Natural killer cell treated with Interleukin-12 subunit alpha and Interleukin-12 subunit beta and Interleukin-15 and Interleukin-18, amount 100 ng/mL, for 72 hours (primary cell): ENCODE measurements around the gene KRTAP8-1. TPM values are rescaled to one million over a fixed set of nuclear protein-coding genes. Genes with fewer than 3 reads are reported as not detected.

Experiments used
- ATAC-seq, 2 donors: fragments of 150-1000 bp; cut with Tn5 transposase in 1 of 2; sonication (Bioruptor Pico), chemical (Tn5 transposase) in 1 of 2; 2 replicates each; pipeline ENCODE4 v1.10.0; 2021
- DNase-seq: peaks from one replicate; pipeline ENCODE4 v3.0.0; 2022; ENCODE audit warnings: low spot score
- H3K27ac Mint-ChIP-seq, 2 donors: 1 replicate in 1 of 2; 2 replicates in 1 of 2; pipeline ENCODE4 v1.8.0; 2022; ENCODE audit warnings: mixed read lengths in 2 of 2, mild to moderate bottlenecking in 1 of 2, moderate library complexity in 1 of 2
- H3K27me3 Mint-ChIP-seq, 2 donors: 1 replicate in 1 of 2; 2 replicates in 1 of 2; pipeline ENCODE4 v1.8.0; 2022; ENCODE audit warnings: mixed read lengths in 2 of 2
- H3K36me3 Mint-ChIP-seq: one replicate; pipeline ENCODE4 v1.8.0; 2022; ENCODE audit warnings: mixed read lengths
- H3K4me1 Mint-ChIP-seq, 2 donors: 1 replicate in 1 of 2; 2 replicates in 1 of 2; pipeline ENCODE4 v1.8.0; 2022; ENCODE audit warnings: low read depth in 2 of 2, mixed read lengths in 2 of 2, mild to moderate bottlenecking in 1 of 2
- H3K4me3 Mint-ChIP-seq: one replicate; pipeline ENCODE4 v1.8.0; 2022; ENCODE audit warnings: mixed read lengths
- H3K9me3 Mint-ChIP-seq: 2 replicates; pipeline ENCODE4 v1.8.0; 2022; ENCODE audit warnings: mixed read lengths
- total RNA-seq, 2 donors: library from RNA; stranded (reverse); gene quantifications; one replicate each; pipeline ENCODE4 v1.2.3, GENCODE V29; 2022

Gene KRTAP8-1, protein sequence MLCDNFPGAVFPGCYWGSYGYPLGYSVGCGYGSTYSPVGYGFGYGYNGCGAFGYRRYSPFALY
- not detected for total RNA-seq

DNA sequence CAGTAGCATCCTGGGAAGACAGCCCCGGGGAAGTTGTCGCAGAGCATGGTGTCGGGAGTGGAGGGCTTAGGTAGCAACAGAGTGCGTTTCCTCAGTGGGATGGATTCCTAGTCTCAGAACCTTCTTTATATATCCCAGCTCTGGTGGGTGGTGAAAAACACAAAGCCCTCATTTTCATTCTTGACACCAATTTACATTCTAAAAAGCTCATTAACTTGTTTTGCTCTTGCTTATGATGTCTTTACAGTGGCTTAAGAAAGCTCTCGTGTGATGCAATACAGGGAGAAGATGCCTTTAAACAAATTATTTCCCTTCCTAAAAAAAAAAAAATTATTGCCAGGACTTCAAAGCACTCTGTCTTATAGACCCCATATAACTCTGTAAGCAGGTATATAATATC lies at the start of gene KRTAP8-1:
TSS of gene KRTAP8-1 (minus strand) at position 101 of the 400 bp plus-strand sequence. CDS start at position 47, 54 bp downstream.
- Mint-ChIP-seq H3K4me3 (no peak within 1 kb of the TSS), H3K36me3 (no peaks in the 10 kb centered on the region), H3K9me3 (peaks cover 4% of the 10 kb centered on the region), H3K27ac (no peak within 1 kb of the TSS), H3K4me1 (no peaks in the 10 kb centered on the region), H3K27me3 (peaks cover 0 to 9% of the 10 kb centered on the region in 2 donors)
- no peak for ATAC-seq
- DNase-seq: no peak

- no peak overlapping the region for H3K4me3 Mint-ChIP-seq
- peaks cover 0 to 13% of the 10 kb centered on the region in 2 donors for H3K27me3 Mint-ChIP-seq
- H3K36me3 Mint-ChIP-seq: no peaks in the 10 kb centered on the region
- ATAC-seq (no peak), DNase-seq (no peak)
- no peaks in the 10 kb centered on the region for H3K4me1 Mint-ChIP-seq
- no peaks in the 10 kb centered on the region for H3K9me3 Mint-ChIP-seq
- no peak overlapping the region for H3K27ac Mint-ChIP-seq
Measured at GRCh38 chr21:30847627-30848500, 34.8 kb upstream of the KRTAP8-1 start.

- ATAC-seq (no peak), DNase-seq (no peak)
- Mint-ChIP-seq H3K4me3 (no peak overlapping the region), H3K9me3 (peaks cover 3% of the 10 kb centered on the region), H3K27me3 (peaks cover 0 to 15% of the 10 kb centered on the region in 2 donors), H3K4me1 (no peaks in the 10 kb centered on the region), H3K36me3 (no peaks in the 10 kb centered on the region), H3K27ac (no peak overlapping the region)
Measured at GRCh38 chr21:30842990-30843389, 29.9 kb upstream of the KRTAP8-1 start.

DNA sequence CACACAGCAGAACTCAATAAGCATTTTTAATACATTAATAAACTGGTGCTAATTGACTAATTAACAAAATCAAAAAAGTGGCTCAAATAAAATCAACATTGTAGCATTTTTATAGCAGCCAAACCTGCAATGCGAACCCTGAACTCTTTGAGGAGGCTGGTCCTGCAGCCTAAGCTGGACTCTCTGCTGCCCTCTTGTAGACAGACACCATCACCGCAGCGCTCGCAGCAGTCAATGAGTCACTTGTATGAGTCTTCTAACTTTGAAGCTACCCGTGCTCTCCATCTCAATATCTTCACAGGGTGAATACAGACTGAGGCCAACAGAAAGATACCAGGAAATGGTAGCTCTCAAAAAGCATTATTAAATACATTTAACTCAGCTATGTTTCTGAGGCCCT lies 26.2 kb upstream of the KRTAP8-1 start:
- DNase-seq: no peak
- peaks cover 3% of the 10 kb centered on the region for H3K9me3 Mint-ChIP-seq
- no peak for ATAC-seq
- H3K4me3 Mint-ChIP-seq: no peak overlapping the region
- no peak overlapping the region for H3K27ac Mint-ChIP-seq
- H3K4me1 Mint-ChIP-seq: no peaks in the 10 kb centered on the region
- peaks cover 0 to 7% of the 10 kb centered on the region in 2 donors for H3K27me3 Mint-ChIP-seq
- no peaks in the 10 kb centered on the region for H3K36me3 Mint-ChIP-seq

- peaks cover 3% of the 10 kb centered on the region for H3K9me3 Mint-ChIP-seq
- no peak overlapping the region for H3K27ac Mint-ChIP-seq
- H3K4me3 Mint-ChIP-seq: no peak overlapping the region
- peaks cover 0 to 7% of the 10 kb centered on the region in 2 donors for H3K27me3 Mint-ChIP-seq
- ATAC-seq (no peak), DNase-seq (no peak)
- no peaks in the 10 kb centered on the region for H3K4me1 Mint-ChIP-seq
- H3K36me3 Mint-ChIP-seq: no peaks in the 10 kb centered on the region
Measured at GRCh38 chr21:30838536-30838935, 25.5 kb upstream of the KRTAP8-1 start.

- Mint-ChIP-seq H3K27me3 (no peaks in the 10 kb centered on the region), H3K4me1 (no peaks in the 10 kb centered on the region), H3K4me3 (no peak overlapping the region), H3K27ac (no peak overlapping the region), H3K9me3 (no peaks in the 10 kb centered on the region), H3K36me3 (no peaks in the 10 kb centered on the region)
- no peak for DNase-seq
- ATAC-seq: no peak
Measured at GRCh38 chr21:30831194-30831765, 18.2 kb upstream of the KRTAP8-1 start.

DNA sequence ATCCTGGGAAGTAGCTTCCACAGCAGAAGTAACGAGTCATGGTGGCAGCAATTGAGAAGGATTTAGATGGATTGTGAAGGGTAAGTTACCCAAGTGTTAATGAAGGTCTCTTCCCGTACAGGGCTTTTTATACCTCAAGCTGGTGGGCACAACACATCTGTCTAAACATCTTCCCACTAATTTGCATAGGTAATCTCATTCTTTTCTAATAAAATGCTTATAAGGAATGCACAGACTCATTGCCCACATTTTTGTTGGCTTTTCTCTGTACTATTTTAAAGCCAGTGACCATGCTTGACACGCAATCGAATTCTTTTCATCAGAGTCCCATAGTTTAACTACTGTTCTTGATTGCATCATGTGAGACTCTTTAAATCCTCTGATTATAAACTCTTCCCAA lies 16.6 kb upstream of the KRTAP8-1 start, which contains the start of gene KRTAP7-1:
TSS of gene KRTAP7-1 (minus strand) at position 101 of the 400 bp plus-strand sequence. CDS start at position 40, 61 bp downstream.
- Mint-ChIP-seq H3K9me3 (no peaks in the 10 kb centered on the region), H3K4me3 (no peak within 1 kb of the TSS), H3K27ac (no peak within 1 kb of the TSS), H3K27me3 (no peaks in the 10 kb centered on the region), H3K36me3 (no peaks in the 10 kb centered on the region), H3K4me1 (no peaks in the 10 kb centered on the region)
- no peak for ATAC-seq
- no peak for DNase-seq

- H3K9me3 Mint-ChIP-seq: peaks cover 4% of the 10 kb centered on the region
- DNase-seq (no peak), ATAC-seq (no peak)
- H3K4me3 Mint-ChIP-seq: no peak overlapping the region
- H3K27ac Mint-ChIP-seq: no peak overlapping the region
- H3K36me3 Mint-ChIP-seq: no peaks in the 10 kb centered on the region
- H3K4me1 Mint-ChIP-seq: no peaks in the 10 kb centered on the region
- H3K27me3 Mint-ChIP-seq: peaks cover 0 to 9% of the 10 kb centered on the region in 2 donors
Measured at GRCh38 chr21:30818837-30819610, 6.0 kb upstream of the KRTAP8-1 start.

DNA sequence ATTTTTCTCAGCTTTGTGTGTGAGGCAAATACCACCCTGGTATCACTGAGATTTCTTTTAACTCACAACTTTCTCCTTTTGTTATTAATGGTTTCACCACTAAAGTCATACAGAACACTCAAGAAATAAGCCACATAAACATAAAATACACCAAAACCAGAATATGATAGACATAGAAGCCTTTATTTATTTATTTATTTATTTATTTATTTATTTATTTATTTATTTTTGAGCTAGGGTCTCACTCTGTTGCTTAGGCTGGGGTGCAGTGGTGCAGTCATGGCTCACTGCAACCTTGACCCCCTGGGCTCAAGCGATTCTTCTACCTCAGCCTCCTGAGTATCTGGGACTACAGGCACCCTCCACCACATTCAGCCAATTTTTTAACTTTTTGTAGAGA lies 12.5 kb downstream of the KRTAP8-1 start:
- no peak for ATAC-seq
- Mint-ChIP-seq H3K4me1 (no peaks in the 10 kb centered on the region), H3K9me3 (peaks cover 3% of the 10 kb centered on the region)

DNA sequence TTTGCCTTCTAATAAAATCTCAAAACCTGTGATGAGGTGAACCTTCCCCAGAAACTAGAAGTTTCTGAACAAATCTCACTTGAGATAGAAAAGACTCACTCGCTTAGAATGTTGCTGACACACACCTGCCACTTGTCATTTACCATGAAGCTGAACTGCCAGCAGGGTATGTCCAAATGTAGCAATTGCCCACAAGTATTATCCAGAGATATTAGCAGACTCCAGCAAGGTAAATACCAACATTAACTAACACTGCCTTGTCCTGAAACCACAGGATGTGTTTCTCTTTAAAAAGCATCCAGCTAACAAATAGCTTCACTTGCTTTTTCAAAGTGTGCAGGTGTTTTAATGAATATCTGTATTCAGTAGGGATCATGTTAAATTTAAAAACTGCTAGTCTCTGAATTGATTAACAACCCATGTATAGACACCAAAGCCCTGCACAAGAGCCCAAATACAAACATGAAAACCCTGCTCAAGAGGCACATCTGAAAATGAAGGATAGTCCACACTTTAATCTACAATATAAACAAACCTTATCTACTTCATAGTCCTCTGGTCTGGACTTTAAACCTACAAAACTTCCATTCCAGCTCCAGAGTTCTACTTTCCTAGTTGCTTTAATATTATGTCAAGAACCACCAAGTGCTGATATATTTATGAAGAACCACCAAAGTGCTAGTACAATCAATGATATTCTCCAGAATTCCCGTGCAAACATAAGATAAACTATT lies 19.3 kb downstream of the KRTAP8-1 start:
- Mint-ChIP-seq H3K27me3 (peaks cover 0 to 7% of the 10 kb centered on the region in 2 donors), H3K4me3 (no peak overlapping the region), H3K36me3 (no peaks in the 10 kb centered on the region), H3K9me3 (peaks cover 4% of the 10 kb centered on the region), H3K4me1 (no peaks in the 10 kb centered on the region), H3K27ac (no peak overlapping the region)
- no peak for ATAC-seq
- no peak for DNase-seq

More for the DNA sequence above, 12.5 kb downstream of the KRTAP8-1 start:
- no peaks in the 10 kb centered on the region for H3K27me3 Mint-ChIP-seq
- no peak overlapping the region for H3K27ac Mint-ChIP-seq
- no peak for DNase-seq
- H3K4me3 Mint-ChIP-seq: no peak overlapping the region
- H3K36me3 Mint-ChIP-seq: no peaks in the 10 kb centered on the region

DNA sequence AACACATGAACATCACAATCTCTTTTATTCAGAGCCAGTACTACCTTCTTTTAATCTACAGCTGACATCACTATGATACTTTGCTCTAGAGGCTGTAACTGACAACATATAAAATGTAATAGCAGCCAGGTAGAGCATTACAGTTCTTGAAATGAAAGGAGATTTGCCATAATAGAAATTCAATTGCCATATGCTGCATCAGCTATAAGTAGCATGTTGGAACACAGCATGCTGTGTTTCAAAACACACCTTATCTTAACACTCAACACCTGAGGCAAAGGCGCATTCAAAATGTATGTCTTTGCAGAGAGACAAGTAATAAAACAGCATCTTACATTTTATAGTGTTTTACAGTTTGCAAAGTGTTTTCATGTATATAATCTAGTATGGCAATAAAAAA lies 33.8 kb downstream of the KRTAP8-1 start:
- H3K9me3 Mint-ChIP-seq: peaks cover 11% of the 10 kb centered on the region
- H3K27me3 Mint-ChIP-seq: no peaks in the 10 kb centered on the region
- DNase-seq (no peak), ATAC-seq (no peak)
- no peaks in the 10 kb centered on the region for H3K36me3 Mint-ChIP-seq
- no peak overlapping the region for H3K27ac Mint-ChIP-seq
- H3K4me1 Mint-ChIP-seq: no peaks in the 10 kb centered on the region
- no peak overlapping the region for H3K4me3 Mint-ChIP-seq

- Mint-ChIP-seq H3K27ac (no peak overlapping the region), H3K4me3 (no peak overlapping the region), H3K4me1 (no peaks in the 10 kb centered on the region), H3K36me3 (no peaks in the 10 kb centered on the region), H3K9me3 (peaks cover 10% of the 10 kb centered on the region), H3K27me3 (no peaks in the 10 kb centered on the region)
- DNase-seq (no peak), ATAC-seq (no peak)
Measured at GRCh38 chr21:30769724-30770431, 43.2 kb downstream of the KRTAP8-1 start.
